Muscle layer of colon (tissue), 2 donors: ENCODE results near the gene CFAP77.

Experiments used
- H3K27ac ChIP-seq: one replicate; pipeline ENCODE4 v1.7.0; 2013; ENCODE audit warnings: low read depth, mild to moderate bottlenecking, low read length, moderate library complexity
- H3K27me3 ChIP-seq, 2 donors: one replicate each; pipeline ENCODE4 v1.7.0; 2013; ENCODE audit warnings: low read length in 2 of 2, mild to moderate bottlenecking in 2 of 2; ENCODE audit not compliant: insufficient read depth in 2 of 2, control insufficient read depth in 1 of 2
- H3K36me3 ChIP-seq: one replicate; pipeline ENCODE4 v1.7.0; 2013; ENCODE audit warnings: mild to moderate bottlenecking, low read length; ENCODE audit not compliant: insufficient read depth
- H3K4me1 ChIP-seq: one replicate; pipeline ENCODE4 v1.7.0; 2013; ENCODE audit warnings: mild to moderate bottlenecking, low read length; ENCODE audit not compliant: insufficient read depth
- H3K4me3 ChIP-seq, 2 donors: one replicate each; pipeline ENCODE4 v1.7.0; 2013; ENCODE audit warnings: low read length in 2 of 2, low read depth in 1 of 2, mild to moderate bottlenecking in 1 of 2, moderate library complexity in 1 of 2
- H3K9ac ChIP-seq: one replicate; pipeline ENCODE4 v1.7.0; 2013; ENCODE audit warnings: low read length
- H3K9me3 ChIP-seq: one replicate; pipeline ENCODE4 v1.7.0; 2013; ENCODE audit warnings: mild to moderate bottlenecking, low read length
- donor health status: abdominal sarcoma.
- donor health status: Adenocarcinoma of cecum.

The CFAP77 gene

GRCh38 chr9:132497731-132498130, 87.7 kb downstream of the CFAP77 start:
- no peak overlapping the region for H3K4me3 ChIP-seq
- no peaks in the 10 kb centered on the region for H3K9me3 ChIP-seq
- H3K27me3 ChIP-seq, result peaks cover 0 to 9% of the 10 kb centered on the region in 2 donors

GRCh38 chr9:132498531-132499210, 88.7 kb downstream of the CFAP77 start:
- Histone ChIP-seq H3K27me3 (peaks cover 0 to 6% of the 10 kb centered on the region in 2 donors), H3K9me3 (no peaks in the 10 kb centered on the region), H3K27ac (no peak overlapping the region), H3K4me1 (no peaks in the 10 kb centered on the region), H3K9ac (no peak overlapping the region), H3K36me3 (no peaks in the 10 kb centered on the region), H3K4me3 (no peak overlapping the region)

More at GRCh38 chr9:132497731-132498130, 87.7 kb downstream of the CFAP77 start:
- no peaks in the 10 kb centered on the region for H3K4me1 ChIP-seq
- H3K36me3 ChIP-seq, result no peaks in the 10 kb centered on the region
- H3K9ac ChIP-seq, result no peak overlapping the region
- H3K27ac ChIP-seq, result no peak overlapping the region

GRCh38 chr9:132499251-132499650, 89.2 kb downstream of the CFAP77 start:
- no peaks in the 10 kb centered on the region for H3K36me3 ChIP-seq
- H3K27ac ChIP-seq, result no peak overlapping the region
- no peak overlapping the region for H3K9ac ChIP-seq

GRCh38 chr9:132500193-132500592, 90.2 kb downstream of the CFAP77 start:
- no peak overlapping the region for H3K27ac ChIP-seq
- H3K4me1 ChIP-seq, result no peaks in the 10 kb centered on the region
- no peak overlapping the region for H3K4me3 ChIP-seq
- H3K9ac ChIP-seq, result no peak overlapping the region
- H3K9me3 ChIP-seq, result no peaks in the 10 kb centered on the region
- no peaks in the 10 kb centered on the region for H3K36me3 ChIP-seq
- H3K27me3 ChIP-seq, result peaks cover 7 to 13% of the 10 kb centered on the region in 2 donors

More at GRCh38 chr9:132499251-132499650, 89.2 kb downstream of the CFAP77 start:
- no peaks in the 10 kb centered on the region for H3K4me1 ChIP-seq
- H3K4me3 ChIP-seq, result no peak overlapping the region
- H3K27me3 ChIP-seq, result peaks cover 3 to 6% of the 10 kb centered on the region in 2 donors
- no peaks in the 10 kb centered on the region for H3K9me3 ChIP-seq

GRCh38 chr9:132502480-132502879, 92.5 kb downstream of the CFAP77 start:
- H3K9ac ChIP-seq, result no peak overlapping the region
- H3K27me3 ChIP-seq, result peaks cover 7 to 14% of the 10 kb centered on the region in 2 donors
- no peaks in the 10 kb centered on the region for H3K36me3 ChIP-seq
- no peaks in the 10 kb centered on the region for H3K9me3 ChIP-seq
- H3K4me3 ChIP-seq, result no peak overlapping the region
- no peaks in the 10 kb centered on the region for H3K4me1 ChIP-seq
- H3K27ac ChIP-seq, result no peak overlapping the region

GRCh38 chr9:132503116-132503515, 93.1 kb downstream of the CFAP77 start:
- Histone ChIP-seq H3K27me3 (peaks cover 7 to 17% of the 10 kb centered on the region in 2 donors), H3K9ac (no peak overlapping the region), H3K27ac (no peak overlapping the region), H3K36me3 (no peaks in the 10 kb centered on the region), H3K9me3 (no peaks in the 10 kb centered on the region), H3K4me3 (no peak overlapping the region), H3K4me1 (no peaks in the 10 kb centered on the region)

- Histone ChIP-seq H3K27ac (no peak overlapping the region), H3K9me3 (no peaks in the 10 kb centered on the region), H3K27me3 (peaks cover 7 to 15% of the 10 kb centered on the region in 2 donors), H3K4me3 (no peak overlapping the region), H3K4me1 (no peaks in the 10 kb centered on the region), H3K9ac (no peak overlapping the region), H3K36me3 (no peaks in the 10 kb centered on the region)
Measured at GRCh38 chr9:132504488-132504887, 94.5 kb downstream of the CFAP77 start.

- Histone ChIP-seq H3K9me3 (no peaks in the 10 kb centered on the region), H3K27ac (no peak overlapping the region), H3K9ac (no peak overlapping the region), H3K4me1 (no peaks in the 10 kb centered on the region), H3K36me3 (no peaks in the 10 kb centered on the region), H3K4me3 (no peak overlapping the region), H3K27me3 (peaks cover 7 to 16% of the 10 kb centered on the region in 2 donors)
Measured at GRCh38 chr9:132505991-132506655, 96.1 kb downstream of the CFAP77 start.

GRCh38 chr9:132506977-132507669, 97.1 kb downstream of the CFAP77 start:
- H3K27ac ChIP-seq, result no peak overlapping the region
- no peaks in the 10 kb centered on the region for H3K9me3 ChIP-seq
- H3K9ac ChIP-seq, result no peak overlapping the region
- H3K4me1 ChIP-seq, result no peaks in the 10 kb centered on the region
- H3K36me3 ChIP-seq, result no peaks in the 10 kb centered on the region
- H3K27me3 ChIP-seq, result peaks cover 7 to 19% of the 10 kb centered on the region in 2 donors
- no peak overlapping the region for H3K4me3 ChIP-seq

- no peaks in the 10 kb centered on the region for H3K4me1 ChIP-seq
- H3K27ac ChIP-seq, result no peak overlapping the region
- H3K36me3 ChIP-seq, result no peaks in the 10 kb centered on the region
- no peak overlapping the region for H3K4me3 ChIP-seq
- H3K9me3 ChIP-seq, result no peaks in the 10 kb centered on the region
- no peak overlapping the region for H3K9ac ChIP-seq
- peaks cover 7 to 19% of the 10 kb centered on the region in 2 donors for H3K27me3 ChIP-seq
Measured at GRCh38 chr9:132507670-132508469, 97.9 kb downstream of the CFAP77 start.
